ENCODE data around the gene HOXC11. TPM values are rescaled to one million over a fixed set of nuclear protein-coding genes. Genes with fewer than 3 reads are reported as not detected.

HOXC11 gene
- total and polyA plus RNA-seq, 10 of the 15 experiments (the other 5 are each of a cell fraction or from before 2014, with no cell fraction given) = not detected

GRCh38 chr12:53997204-53998109, 24.5 kb downstream of the HOXC11 start:
- no peak overlapping the region for H3K9ac ChIP-seq (ENCODE audit: control insufficient read depth, insufficient read depth, low read length)
- intact Hi-C loops (cut with micrococcal nuclease; ENCODE audit: unreplicated experiment) = no loop called here
- FAIRE-seq = no peak
- TF ChIP-seq ZNF217 (IDR thresholded peaks at IDR 0.05) (no peak), PRDM15 (CRISPR knock-in tag; IDR thresholded peaks at IDR 0.05) (no peak), SMARCA5 (IDR thresholded peaks at IDR 0.05) (no peak), EZH2 (IDR thresholded peaks at IDR 0.05; ENCODE audit: borderline replicate concordance, control insufficient read depth, low read depth, low read length) (0 out of 2 replicates have a peak, but pooled peaks have one; percentile 5), BCLAF1 (IDR thresholded peaks at IDR 0.05) (no peak), HSF1 (IDR thresholded peaks at IDR 0.05; ENCODE audit: low read depth, low read length) (no peak), RAD21 (IDR thresholded peaks at IDR 0.05; ENCODE audit: insufficient read depth, low read depth, low read length) (no peak), PBX3 (IDR thresholded peaks at IDR 0.05; ENCODE audit: insufficient replicate concordance, low read depth, low read length) (peak; percentile 44), RELA (IDR thresholded peaks at IDR 0.05; ENCODE audit: borderline replicate concordance, partially characterized antibody) (no peak), ZNF384 (IDR thresholded peaks at IDR 0.05; ENCODE audit: borderline replicate concordance, low read depth, low read length) (no peak)

More at GRCh38 chr12:53997204-53998109, 24.5 kb downstream of the HOXC11 start:
- no peak overlapping the region for H3K4me2 ChIP-seq (ENCODE audit: control insufficient read depth, insufficient read depth)
- ChIA-PET CTCF (interaction anchor here (1.0 to 4.2 kb wide), 8 partner anchors 9 to 232 kb away, joined by 3 to 20 read pairs (median 4); partner anchors contain the start of gene SMUG1), RAD21 (ENCODE audit: unreplicated experiment) (interaction anchor here (0.7 to 0.9 kb wide), 2 partner anchors 10 to 26 kb away, joined by 3 read pairs; no protein-coding TSS in a partner anchor), SMC1A (ENCODE audit: uncharacterized antibody, unreplicated experiment) (interaction anchor here (0.8 to 1.7 kb wide), 4 partner anchors 20 to 209 kb away, joined by 3 to 4 read pairs (median 3); partner anchors contain the start of gene HOXC5), POLR2A (no interaction called here)
- H3K4me3 ChIP-seq = no peak overlapping the region
- no peaks in the 10 kb centered on the region for H4K20me1 ChIP-seq (ENCODE audit: control insufficient read depth, insufficient read depth)
- WGBS (ENCODE audit: insufficient coverage, insufficient replicate concordance, low lambda C conversion rate, missing lambda C conversion rate) = 35% methylated on average over 22 of the region's 35 CpGs
- peaks cover 7% of the 10 kb centered on the region for H3K4me1 ChIP-seq (ENCODE audit: control insufficient read depth, insufficient read depth, low read length)
- H3K9me3 ChIP-seq (replicated peaks; ENCODE audit: control insufficient read depth, insufficient read depth, low read length) = no peaks in the 10 kb centered on the region
- no peak overlapping the region for H3K27ac ChIP-seq (ENCODE audit: control insufficient read depth, insufficient read depth)
- in situ Hi-C loops (cut with MboI) = no loop called here
- no peaks in the 10 kb centered on the region for H3K36me3 ChIP-seq (ENCODE audit: control insufficient read depth in 2 of 2, insufficient read depth in 2 of 2, low read length in 1 of 2)
- ATAC-seq (no peak; the same call in 2 of the 3 replicates), DNase-seq (ENCODE audit: low read depth, low spot score) (no peak)
- no peaks in the 10 kb centered on the region for H3K79me2 ChIP-seq (ENCODE audit: control insufficient read depth, insufficient read depth, low read length)
- H2AFZ ChIP-seq (ENCODE audit: control insufficient read depth, low read depth, low read length) = no peak overlapping the region
- H3K27me3 ChIP-seq (replicated peaks in 1 of 2; ENCODE audit: control insufficient read depth in 2 of 2, insufficient read depth in 2 of 2, low read length in 1 of 2) = peaks cover 23 to 53% of the 10 kb centered on the region in 2 experiments
- no TSS peak for BruUV-seq (replicated peaks)

Measured in GM12878 (cell line).